NCI-H2196 treated with DMSO at 0.1 percent for 48 hours (cell line): ENCODE results near the gene HGD.
"Not testable (repeated sequence)": the region's sequence is repeated elsewhere in the genome, so short reads cannot be mapped to it uniquely, and the experiment has no call there.

Experiments used
- DNase-seq: peaks from one replicate; lab custom pipeline; 2025; ENCODE audit not compliant: unreplicated experiment; lab: John Stamatoyannopoulos, UW

The HGD gene

DNA sequence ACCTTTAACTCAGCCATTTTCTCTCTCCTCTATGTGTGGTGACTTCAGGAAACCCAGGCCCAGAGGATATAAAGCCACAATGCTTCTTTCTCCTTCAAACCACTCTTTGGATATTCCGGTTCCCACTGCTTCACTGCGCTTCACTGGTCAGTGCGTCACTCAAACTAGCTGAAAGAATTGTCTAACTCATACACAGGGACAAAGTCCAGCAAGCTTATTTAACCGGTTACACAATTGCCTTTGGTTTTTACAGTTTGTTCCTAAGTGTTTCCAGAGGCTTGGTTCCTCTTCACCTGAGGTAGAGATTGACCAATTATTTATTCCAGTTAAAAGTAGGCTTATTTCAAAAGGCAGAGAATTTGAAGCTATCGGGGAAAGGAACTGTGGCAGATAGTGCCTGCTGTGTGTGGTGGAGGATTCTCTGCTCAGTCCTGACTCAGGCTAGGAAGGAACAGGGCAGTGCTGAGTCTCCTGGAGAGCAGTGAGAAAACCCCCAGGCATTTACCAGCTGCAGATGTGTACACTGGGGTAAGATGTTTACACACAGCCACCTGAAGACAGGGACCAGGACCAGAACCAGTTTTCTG lies at the start of gene HGD:
HGD (minus strand) TSS at position 145 of the 587 bp plus-strand sequence; CDS start at position 17, 128 bp downstream.
- no peak for DNase-seq

GRCh38 chr3:120730576-120731542 lies 48.8 kb upstream of the HGD start:
- DNase-seq: no peak

DNA sequence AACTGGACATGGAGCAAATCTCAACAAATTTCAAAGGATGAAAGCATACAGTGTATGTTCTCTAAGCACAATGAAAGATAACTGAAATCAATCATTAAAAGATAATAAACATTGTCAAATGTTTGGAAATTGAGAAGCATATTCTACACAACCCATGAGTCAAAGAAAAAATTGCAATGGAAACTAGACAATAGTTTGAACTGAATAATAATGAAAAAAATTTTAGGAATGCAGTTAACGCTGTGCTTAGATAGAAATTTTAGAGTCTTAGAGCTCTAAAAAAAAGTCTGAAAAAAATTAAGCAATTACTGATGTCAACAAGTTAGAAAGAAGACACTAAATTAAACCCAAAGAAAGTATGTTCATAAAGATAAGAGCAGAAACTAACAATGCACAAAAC lies 44.8 kb upstream of the HGD start:
- no peak for DNase-seq

- not testable (repeated sequence) for DNase-seq
Measured at GRCh38 chr3:120719167-120719834, 37.3 kb upstream of the HGD start.

GRCh38 chr3:120713262-120713661 lies 31.2 kb upstream of the HGD start:
- no peak for DNase-seq

DNA sequence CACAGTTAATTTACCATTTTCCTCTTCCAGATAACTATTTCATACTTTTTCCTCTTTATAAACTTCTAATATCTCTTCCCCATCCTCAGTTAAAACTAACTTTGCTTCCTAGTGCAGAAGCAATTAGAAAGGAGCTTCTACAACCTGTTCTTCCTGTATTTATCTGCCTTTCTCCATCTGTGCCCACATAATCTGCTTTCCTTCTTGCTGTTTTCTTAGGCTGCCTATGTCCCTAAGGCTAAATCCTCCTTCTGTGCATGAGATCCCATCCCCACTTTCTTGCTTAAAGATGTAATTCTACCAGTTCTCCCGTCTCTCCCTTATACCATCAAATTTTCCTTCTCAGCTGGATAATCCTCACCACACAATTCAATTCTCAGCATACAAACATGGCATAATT lies 28.3 kb upstream of the HGD start:
- DNase-seq: no peak

GRCh38 chr3:120708408-120708807 lies 26.4 kb upstream of the HGD start:
- DNase-seq: no peak

DNA sequence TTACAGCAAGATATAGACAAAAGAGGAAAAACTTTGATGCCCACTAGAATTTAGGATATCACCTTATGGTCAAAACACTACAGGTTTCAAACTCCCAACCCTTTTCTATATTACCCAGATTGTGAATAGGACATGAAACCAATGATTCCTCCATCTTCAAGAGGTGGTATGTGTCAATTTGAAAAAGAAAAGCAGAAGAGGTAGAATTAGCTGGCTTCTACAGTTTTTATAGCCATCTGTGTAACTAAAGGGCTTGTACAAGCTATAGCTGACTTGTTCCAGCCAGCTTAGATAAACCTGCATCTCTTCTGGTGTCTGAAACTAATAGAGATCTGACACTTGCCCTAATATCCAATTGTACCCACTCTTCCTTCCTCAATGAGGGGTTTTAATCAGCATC lies 24.9 kb upstream of the HGD start:
- DNase-seq: no peak

GRCh38 chr3:120705884-120706582 lies 24.0 kb upstream of the HGD start:
- no peak for DNase-seq

DNA sequence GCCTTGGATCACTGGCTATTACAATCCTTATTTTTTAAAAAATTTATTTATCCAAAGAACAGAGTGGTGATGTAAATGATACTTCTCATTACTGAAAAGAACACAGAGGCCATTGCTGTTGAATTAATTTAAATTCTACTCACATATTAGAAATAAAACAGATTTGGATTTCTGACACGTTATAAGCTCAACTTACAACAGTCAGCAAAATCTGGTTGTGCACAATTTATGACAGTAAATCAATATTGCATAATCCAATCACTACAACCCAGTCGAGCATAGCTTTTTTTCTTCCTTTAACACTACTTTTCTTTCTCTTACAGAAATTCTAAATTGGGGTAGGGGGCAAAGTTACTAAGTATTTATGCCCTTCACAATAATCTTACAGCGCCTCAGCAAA lies 17.3 kb upstream of the HGD start:
- DNase-seq: no peak

DNA sequence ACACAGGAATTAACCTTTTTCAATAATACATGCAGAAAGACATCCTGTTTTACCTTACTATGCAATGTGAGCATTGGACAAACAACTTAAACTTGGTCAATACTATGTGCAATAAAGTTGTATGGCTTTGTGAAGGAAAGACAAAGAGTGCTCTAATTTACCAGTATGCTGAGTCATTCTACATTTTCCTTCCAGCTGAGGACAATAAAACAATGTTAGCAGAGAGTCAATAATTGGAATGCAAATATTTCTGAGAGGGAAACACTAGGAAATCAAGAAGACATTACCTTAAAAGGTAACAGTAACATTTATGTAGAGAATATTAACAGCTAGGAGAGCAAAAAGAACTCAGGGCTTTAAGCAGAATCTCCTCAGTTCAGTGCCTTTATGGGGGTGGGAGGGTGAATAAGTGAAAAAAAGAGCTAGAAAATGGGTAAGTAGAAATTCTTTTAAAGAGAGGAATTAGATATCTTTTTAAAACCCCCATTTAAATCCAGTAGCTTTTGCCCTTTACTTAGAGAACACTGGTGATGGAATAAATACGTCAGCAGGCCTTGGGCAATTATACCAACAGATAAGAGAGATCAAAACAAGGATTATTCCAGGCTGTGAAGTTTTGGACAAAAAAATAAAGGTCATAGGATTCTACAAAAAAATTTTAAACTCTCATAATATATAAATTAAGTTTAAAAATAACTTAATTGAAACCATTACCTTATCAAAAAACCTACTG lies 11.6 kb upstream of the HGD start:
- peak; percentile 29 for DNase-seq

DNA sequence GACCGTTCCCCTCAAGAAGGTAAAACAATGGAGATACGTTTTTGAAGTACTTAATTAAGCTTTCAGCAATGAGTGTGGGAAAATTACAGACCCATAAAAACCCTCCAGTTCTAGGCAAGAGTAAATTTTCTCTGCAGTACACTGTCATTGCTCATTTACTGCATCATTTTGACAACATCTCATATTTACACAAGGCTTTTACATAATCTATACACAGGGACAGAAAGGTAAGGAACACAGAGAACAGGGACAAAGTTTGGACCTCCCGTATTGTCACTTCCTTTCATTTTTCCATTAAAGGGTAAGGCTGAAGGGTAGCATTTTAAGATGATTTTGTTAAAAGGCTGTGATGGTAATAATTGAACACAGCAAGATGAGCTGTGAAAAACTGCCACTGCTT lies 7.4 kb upstream of the HGD start:
- no peak for DNase-seq

GRCh38 chr3:120688121-120688520 lies 6.1 kb upstream of the HGD start:
- no peak for DNase-seq

GRCh38 chr3:120685411-120685810 lies 3.4 kb upstream of the HGD start:
- DNase-seq: no peak

DNA sequence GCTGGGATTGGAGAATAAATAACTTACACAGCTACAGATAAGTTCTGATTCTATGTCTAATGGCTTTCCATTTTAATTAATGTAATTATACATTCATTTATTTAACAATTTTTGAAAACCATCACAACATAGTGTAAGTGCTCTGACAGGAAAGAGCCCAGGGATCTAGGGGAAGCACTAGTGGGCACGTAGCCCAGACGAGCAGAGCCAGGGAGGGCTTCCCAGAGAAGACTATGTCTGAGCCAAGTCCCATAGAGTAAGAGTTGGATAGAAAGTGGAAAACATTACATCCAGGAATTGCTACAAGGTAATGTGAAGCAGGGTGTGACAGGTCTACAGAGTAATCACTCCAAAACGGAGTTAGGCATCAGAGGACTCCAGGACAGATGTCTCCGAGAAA lies 2.9 kb upstream of the HGD start:
- no peak for DNase-seq

DNA sequence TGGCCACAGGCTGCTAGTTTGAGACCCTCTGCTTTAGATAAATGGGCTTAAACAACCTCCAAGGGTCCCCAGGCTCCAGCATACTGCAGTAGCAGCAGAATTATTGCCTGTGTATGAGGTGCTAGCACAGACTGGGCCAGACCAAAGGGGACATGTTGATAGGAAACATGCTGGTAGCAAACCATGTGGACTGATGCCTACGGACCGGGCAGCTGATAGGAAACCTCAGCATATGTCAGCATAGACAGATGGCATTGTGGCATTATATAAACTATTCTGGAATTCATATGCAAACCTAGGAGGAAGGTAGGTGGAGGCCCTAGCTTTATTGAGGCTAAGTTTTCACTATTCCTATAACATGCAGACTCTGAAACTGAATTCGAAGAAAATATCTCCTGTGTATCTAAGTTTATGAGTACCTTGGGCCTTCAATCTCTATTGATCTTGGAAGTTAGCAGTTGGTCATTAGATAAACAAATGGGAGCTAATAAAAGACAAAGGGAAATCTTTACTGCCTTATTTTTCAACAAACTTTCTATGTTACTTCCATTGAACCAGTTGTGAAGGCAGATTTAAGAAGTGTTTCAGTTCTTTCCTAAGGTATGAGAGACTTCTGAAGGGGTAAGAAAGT lies 1.7 kb upstream of the HGD start:
- no peak for DNase-seq

DNA sequence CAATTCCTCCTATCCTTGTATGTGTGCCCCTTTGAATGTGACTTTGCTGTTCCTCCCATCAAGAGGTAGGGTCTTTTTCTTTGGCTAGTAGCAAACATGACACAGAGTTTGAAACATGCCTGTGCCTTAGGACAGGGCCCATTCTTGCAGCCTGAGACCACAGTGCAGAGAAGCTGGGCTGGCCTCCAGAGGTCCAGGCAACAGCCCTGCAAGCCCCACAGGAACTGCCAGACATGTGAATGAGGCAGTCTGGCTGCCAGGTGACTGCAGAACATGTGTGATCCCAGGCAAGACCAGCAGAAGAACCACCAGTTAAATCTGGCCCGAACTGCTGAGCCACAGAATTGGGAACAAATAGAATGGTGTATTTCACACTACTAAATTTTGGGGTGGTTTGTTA lies 1.2 kb upstream of the HGD start:
- no peak for DNase-seq

- DNase-seq: no peak
Measured at GRCh38 chr3:120681506-120682038, 467 bp downstream of the HGD start.

- no peak for DNase-seq
Measured at GRCh38 chr3:120681018-120681417, 1.0 kb downstream of the HGD start.
